Right atrium auricular region (tissue), 2 donors: ENCODE data around the gene STYK1. TPM values are rescaled to one million over a fixed set of nuclear protein-coding genes. Genes with fewer than 3 reads are reported as not detected.

Source experiments
- DNase-seq: peaks from one replicate; pipeline ENCODE4 v3.0.0-alpha.2; 2019; ENCODE audit warnings: low spot score
- H3K27ac ChIP-seq, 2 donors: fragments of 200-600 bp; sonication (generic); 1 replicate in 1 of 2; 2 replicates in 1 of 2; pipeline ENCODE4 v1.5.1; 2016 to 2019
- H3K27me3 ChIP-seq, 2 donors: fragments of 200-600 bp; sonication (generic); one replicate each; pipeline versions ENCODE4 v1.5.1 to v1.6.0; 2017 to 2019
- H3K36me3 ChIP-seq: fragments of 200-600 bp; sonication (generic); one replicate; pipeline ENCODE4 v1.5.1; 2016
- H3K4me1 ChIP-seq, 2 donors: fragments of 200-600 bp; sonication (generic); one replicate each; pipeline versions ENCODE4 v1.5.1 to v1.6.0; 2017 to 2019
- H3K4me3 ChIP-seq, 2 donors: fragments of 200-600 bp; sonication (generic); 1 replicate in 1 of 2; 2 replicates in 1 of 2; pipeline ENCODE4 v1.5.1; 2017 to 2019; ENCODE audit warnings: mild to moderate bottlenecking in 1 of 2, moderate library complexity in 1 of 2
- H3K9me3 ChIP-seq, 2 donors: fragments of 200-600 bp; sonication (generic); one replicate each; pipeline ENCODE4 v1.5.1; 2019
- CTCF ChIP-seq, 2 donors: fragments of 200-600 bp; sonication (generic); IDR thresholded peaks; one replicate each; pipeline ENCODE4 v1.5.1; 2019; ENCODE audit warnings: antibody characterized with exemption in 2 of 2
- total RNA-seq, 2 donors: library from RNA; depleted of rRNA; stranded (reverse); fragments of >200 nt; gene quantifications; one replicate each; pipeline ENCODE4 v1.1.0, GENCODE V29; 2016

Gene STYK1
- total RNA-seq, 2 donors from 2014 or later: 0.12 TPM; not detected in 1

- Histone ChIP-seq H3K9me3 (no peaks in the 10 kb centered on the region), H3K27me3 (no peaks in the 10 kb centered on the region), H3K36me3 (no peaks in the 10 kb centered on the region), H3K4me1 (no peaks in the 10 kb centered on the region), H3K27ac (no peak overlapping the region), H3K4me3 (no peak overlapping the region)
- DNase-seq: no peak
- no peak for TF ChIP-seq CTCF (IDR thresholded peaks at IDR 0.05)
Measured at GRCh38 chr12:10638728-10639127, 35.1 kb downstream of the STYK1 start.

GRCh38 chr12:10636611-10637010 is 37.2 kb downstream of the STYK1 start:
- Histone ChIP-seq H3K27me3 (no peaks in the 10 kb centered on the region), H3K9me3 (no peaks in the 10 kb centered on the region), H3K27ac (no peak overlapping the region), H3K36me3 (no peaks in the 10 kb centered on the region), H3K4me3 (no peak overlapping the region), H3K4me1 (no peaks in the 10 kb centered on the region)
- no peak for TF ChIP-seq CTCF (IDR thresholded peaks at IDR 0.05)
- DNase-seq: no peak

- no peak for DNase-seq
- H3K36me3 ChIP-seq: no peaks in the 10 kb centered on the region
- H3K4me3 ChIP-seq: no peak overlapping the region
- no peak for TF ChIP-seq CTCF (IDR thresholded peaks at IDR 0.05)
- no peaks in the 10 kb centered on the region for H3K9me3 ChIP-seq
- H3K4me1 ChIP-seq: no peaks in the 10 kb centered on the region
- H3K27me3 ChIP-seq: no peaks in the 10 kb centered on the region
- H3K27ac ChIP-seq: no peak overlapping the region
Measured at GRCh38 chr12:10636124-10636523, 37.7 kb downstream of the STYK1 start.

GRCh38 chr12:10635306-10635705 is 38.5 kb downstream of the STYK1 start:
- H3K36me3 ChIP-seq: no peaks in the 10 kb centered on the region
- H3K9me3 ChIP-seq: no peaks in the 10 kb centered on the region
- no peak overlapping the region for H3K4me3 ChIP-seq
- no peak for DNase-seq
- no peak overlapping the region for H3K27ac ChIP-seq
- TF ChIP-seq CTCF (IDR thresholded peaks at IDR 0.05): no peak
- no peaks in the 10 kb centered on the region for H3K27me3 ChIP-seq
- no peaks in the 10 kb centered on the region for H3K4me1 ChIP-seq

- no peak overlapping the region for H3K4me3 ChIP-seq
- H3K4me1 ChIP-seq: no peaks in the 10 kb centered on the region
- DNase-seq: no peak
- H3K27me3 ChIP-seq: no peaks in the 10 kb centered on the region
- no peaks in the 10 kb centered on the region for H3K36me3 ChIP-seq
- TF ChIP-seq CTCF (IDR thresholded peaks at IDR 0.05): no peak
- H3K9me3 ChIP-seq: no peaks in the 10 kb centered on the region
- H3K27ac ChIP-seq: no peak overlapping the region
Measured at GRCh38 chr12:10634427-10634826, 39.4 kb downstream of the STYK1 start.

- Histone ChIP-seq H3K4me1 (no peaks in the 10 kb centered on the region), H3K27ac (no peak overlapping the region), H3K4me3 (no peak overlapping the region), H3K9me3 (no peaks in the 10 kb centered on the region), H3K27me3 (no peaks in the 10 kb centered on the region), H3K36me3 (no peaks in the 10 kb centered on the region)
- TF ChIP-seq CTCF (IDR thresholded peaks at IDR 0.05): no peak
- DNase-seq: no peak
Measured at GRCh38 chr12:10633541-10633940, 40.3 kb downstream of the STYK1 start.
